Ecto neural progenitor cell (in vitro differentiated cells): ENCODE data around the gene PRCC.

Source experiments
- DNase-seq: peaks from one replicate; pipeline ENCODE4 v3.0.0-alpha.2; 2018; ENCODE audit warnings: low spot score

Gene PRCC

GRCh38 chr1:156814571-156815260 is 47.4 kb downstream of the PRCC start:
- DNase-seq = no peak

GRCh38 chr1:156815307-156815826 is 48.0 kb downstream of the PRCC start:
- DNase-seq = no peak

- DNase-seq = no peak
Measured at GRCh38 chr1:156815961-156816422, 48.7 kb downstream of the PRCC start.

- no peak for DNase-seq
Measured at GRCh38 chr1:156816561-156817328, 49.4 kb downstream of the PRCC start, which contains the start of gene SH2D2A. Gene SH2D2A, minus strand, starts transcription at chr1:156816848. Its CDS starts 140 bp downstream, at chr1:156816708.

- DNase-seq = no peak
Measured at GRCh38 chr1:156821801-156822200, 54.5 kb downstream of the PRCC start.

GRCh38 chr1:156822680-156823079 is 55.3 kb downstream of the PRCC start:
- no peak for DNase-seq

GRCh38 chr1:156823210-156823790 is 56.0 kb downstream of the PRCC start:
- no peak for DNase-seq

- no peak for DNase-seq
Measured at GRCh38 chr1:156826630-156827029, 59.3 kb downstream of the PRCC start.

GRCh38 chr1:156828400-156829124 is 61.2 kb downstream of the PRCC start:
- no peak for DNase-seq

GRCh38 chr1:156832434-156832833 is 65.1 kb downstream of the PRCC start:
- no peak for DNase-seq

- no peak for DNase-seq
Measured at GRCh38 chr1:156833603-156834002, 66.3 kb downstream of the PRCC start.

- DNase-seq = no peak
Measured at GRCh38 chr1:156834322-156834721, 67.0 kb downstream of the PRCC start.

- no peak for DNase-seq
Measured at GRCh38 chr1:156836041-156836654, 68.8 kb downstream of the PRCC start.

- DNase-seq = no peak
Measured at GRCh38 chr1:156836892-156837291, 69.6 kb downstream of the PRCC start.

GRCh38 chr1:156838972-156839371 is 71.6 kb downstream of the PRCC start:
- DNase-seq = peak; percentile 78

GRCh38 chr1:156839426-156840109 is 72.2 kb downstream of the PRCC start:
- DNase-seq = no peak

GRCh38 chr1:156840186-156840897 is 73.0 kb downstream of the PRCC start:
- DNase-seq = no peak

GRCh38 chr1:156840898-156841279 is 73.6 kb downstream of the PRCC start:
- no peak for DNase-seq

- DNase-seq = no peak
Measured at GRCh38 chr1:156841295-156841855, 74.0 kb downstream of the PRCC start.
